HG02678 (cell line): Measurements from ENCODE around the gene SMIM24.
"Not testable (repeated sequence)": the region's sequence is repeated elsewhere in the genome, so short reads cannot be mapped to it uniquely, and the experiment has no call there.

Source experiments
- ATAC-seq: cut with Tn5 transposase; IDR thresholded peaks from one replicate; pipeline ENCODE4 v1.9.1; 2021; ENCODE audit warnings: mild to moderate bottlenecking, moderate library complexity; ENCODE audit not compliant: unreplicated experiment

Gene SMIM24

GRCh38 chr19:3480383-3481091 lies at the start of gene SMIM24:
TSS of gene SMIM24 (minus strand) at chr19:3480525. CDS start at chr19:3480463, 62 bp downstream.
- no peak for ATAC-seq

DNA sequence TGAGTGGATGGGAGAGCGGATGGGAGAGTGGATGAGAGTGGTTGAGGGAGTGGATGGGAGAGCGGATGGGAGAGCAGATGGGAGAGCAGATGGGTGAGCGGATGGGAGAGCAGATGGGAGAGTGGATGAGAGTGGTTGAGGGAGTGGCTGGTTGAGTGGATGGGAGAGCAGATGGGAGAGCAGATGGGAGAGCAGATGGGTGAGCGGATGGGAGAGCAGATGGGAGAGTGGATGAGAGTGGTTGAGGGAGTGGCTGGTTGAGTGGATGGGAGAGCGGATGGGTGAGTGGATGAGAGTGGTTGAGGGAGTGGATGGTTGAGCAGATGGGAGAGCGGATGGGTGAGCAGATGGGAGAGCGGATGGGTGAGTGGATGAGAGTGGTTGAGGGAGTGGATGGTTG lies 49.0 kb upstream of the SMIM24 start:
- not testable (repeated sequence) for ATAC-seq

DNA sequence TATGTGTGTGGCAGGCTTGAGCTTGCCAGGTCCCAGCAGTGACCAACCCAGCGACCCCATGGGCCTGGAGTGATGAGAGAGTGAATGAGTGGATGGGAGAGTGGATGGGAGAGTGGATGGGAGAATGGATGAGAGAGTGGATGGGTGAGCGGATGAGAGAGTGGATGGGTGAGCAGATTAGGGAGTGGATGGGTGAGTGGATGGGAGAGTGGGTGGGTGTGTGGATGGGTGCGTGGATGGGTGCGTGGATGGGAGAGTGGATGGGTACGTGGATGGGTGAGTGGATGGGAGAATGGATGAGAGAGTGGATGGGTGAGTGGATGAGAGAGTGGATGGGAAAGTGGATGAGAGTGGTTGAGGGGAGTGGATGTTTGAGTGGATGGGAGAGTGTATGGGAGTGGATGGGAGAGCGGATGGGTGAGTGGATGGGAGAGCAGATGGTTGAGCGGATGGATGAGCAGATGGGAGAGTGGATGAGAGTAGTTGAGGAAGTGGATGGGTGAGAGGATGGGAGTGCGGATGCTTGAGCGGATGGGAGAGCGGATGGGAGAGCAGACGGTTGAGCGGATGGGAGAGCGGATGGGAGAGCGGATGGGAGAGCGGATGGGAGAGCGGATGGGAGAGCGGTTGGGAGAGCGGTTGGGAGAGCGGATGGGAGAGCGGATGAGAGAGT lies 48.4 kb upstream of the SMIM24 start:
- no peak for ATAC-seq

DNA sequence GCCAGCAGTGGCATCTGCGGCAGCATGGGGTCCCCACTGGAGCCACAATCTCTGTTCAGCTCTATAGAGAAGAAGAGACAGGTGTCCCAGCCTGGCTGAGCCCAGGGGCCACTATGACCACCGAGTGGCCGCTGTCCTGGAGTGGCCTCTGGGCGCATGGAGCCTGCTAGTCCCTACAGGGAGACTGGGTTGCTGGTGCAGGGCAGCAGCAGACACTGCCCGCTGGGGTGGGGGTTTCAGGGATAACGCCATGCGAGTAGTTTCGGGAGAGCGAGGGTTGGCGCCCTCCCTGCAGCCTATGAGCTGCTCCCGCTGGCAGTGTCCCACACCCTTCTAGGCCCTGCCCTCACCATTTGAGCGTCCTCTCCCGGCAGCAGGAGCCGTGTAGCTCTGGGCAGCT lies 47.8 kb upstream of the SMIM24 start:
- ATAC-seq, result no peak

DNA sequence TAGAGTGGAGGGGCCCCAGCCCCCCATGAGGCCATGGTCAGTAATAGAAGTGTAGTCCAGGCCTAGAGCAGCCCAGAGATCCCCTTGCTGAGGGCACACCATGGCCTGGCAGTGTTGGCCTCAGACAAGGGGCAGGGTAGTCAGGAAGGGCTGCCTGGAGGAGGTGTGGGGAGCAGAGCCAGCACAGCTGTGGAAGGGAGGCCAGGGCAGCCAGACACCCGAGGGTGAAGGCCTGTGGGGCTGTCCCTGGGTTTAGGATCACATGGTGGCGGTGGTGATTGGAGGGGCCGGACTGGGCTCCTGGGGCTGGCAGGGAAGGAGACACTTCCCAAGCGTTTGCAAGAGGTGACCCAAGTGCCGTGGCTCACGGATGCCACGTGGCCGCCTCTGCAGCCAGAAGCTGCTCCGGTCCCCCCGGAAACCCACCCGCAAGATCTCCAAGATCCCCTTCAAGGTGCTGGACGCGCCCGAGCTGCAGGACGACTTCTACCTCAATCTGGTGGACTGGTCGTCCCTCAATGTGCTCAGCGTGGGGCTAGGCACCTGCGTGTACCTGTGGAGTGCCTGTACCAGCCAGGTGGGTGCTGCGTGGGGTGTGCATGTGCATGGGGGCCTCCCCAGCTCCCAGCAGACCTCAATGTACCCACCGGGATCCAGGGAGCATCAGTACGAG lies 47.0 kb upstream of the SMIM24 start:
- no peak for ATAC-seq

DNA sequence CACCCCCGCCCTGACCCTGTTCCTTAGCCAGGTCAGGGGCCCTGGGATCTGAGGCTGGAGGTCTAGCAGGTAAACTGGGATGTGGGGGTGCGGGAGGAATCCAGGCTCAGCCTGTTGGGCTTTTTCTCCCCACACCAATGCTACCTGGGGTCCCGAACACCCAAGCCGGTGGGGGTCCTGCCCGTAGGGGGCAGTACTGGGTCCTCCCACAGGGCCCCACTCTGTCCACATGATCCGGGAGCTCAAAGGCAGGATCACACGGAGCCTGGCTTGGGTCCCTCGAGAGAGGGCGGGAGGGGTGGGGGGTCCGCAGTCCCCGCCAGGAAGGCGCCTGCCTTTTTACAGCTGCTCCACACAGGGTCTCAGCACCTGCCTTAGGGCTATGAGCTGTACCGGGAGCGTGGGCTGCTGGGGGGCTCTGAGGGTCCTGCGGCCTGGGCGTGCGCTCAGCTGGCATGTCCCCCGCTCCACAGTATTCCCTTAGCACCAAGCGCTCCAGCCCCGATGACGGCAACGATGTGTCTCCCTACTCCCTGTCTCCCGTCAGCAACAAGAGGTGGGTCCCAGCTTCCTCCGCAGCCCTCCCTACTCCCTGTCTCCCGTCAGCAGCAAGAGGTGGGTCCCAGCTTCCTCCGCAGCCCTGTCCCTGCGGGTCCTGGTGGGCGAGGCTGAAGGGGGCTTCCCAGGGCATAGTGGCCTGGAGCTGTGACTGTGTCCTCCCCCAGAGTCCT lies 46.3 kb upstream of the SMIM24 start:
- ATAC-seq, result no peak

DNA sequence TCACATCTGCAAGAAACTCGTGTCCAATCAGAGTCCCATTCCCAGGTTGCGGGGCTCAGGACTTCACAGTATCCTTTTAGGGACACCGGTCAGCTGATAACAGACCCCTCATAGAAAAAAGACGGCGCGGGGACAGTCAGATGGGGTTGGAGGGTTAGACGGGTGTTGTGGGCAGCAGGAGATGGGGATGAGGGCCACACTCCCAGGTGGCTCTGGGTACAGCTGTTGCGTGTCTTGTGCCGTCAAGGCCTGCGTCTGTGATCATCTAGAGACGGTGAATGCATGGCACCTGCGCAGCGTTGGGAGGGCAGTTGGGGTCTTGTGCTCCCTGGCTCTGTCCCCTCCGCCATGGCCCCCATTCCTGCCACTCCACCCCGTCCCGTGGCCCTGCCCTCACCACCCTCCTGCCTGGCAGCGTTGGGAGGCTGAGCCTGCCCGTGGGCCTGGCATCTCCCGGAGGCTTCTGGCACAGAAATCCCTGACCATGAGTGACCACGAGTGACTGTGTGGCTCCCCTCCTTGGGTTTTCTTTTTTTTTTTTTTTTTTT lies 44.7 kb upstream of the SMIM24 start:
- ATAC-seq, result no peak

- no peak for ATAC-seq
Observed at GRCh38 chr19:3524078-3524842, 43.9 kb upstream of the SMIM24 start.

- ATAC-seq, result no peak
Observed at GRCh38 chr19:3523361-3524077, 43.2 kb upstream of the SMIM24 start.

DNA sequence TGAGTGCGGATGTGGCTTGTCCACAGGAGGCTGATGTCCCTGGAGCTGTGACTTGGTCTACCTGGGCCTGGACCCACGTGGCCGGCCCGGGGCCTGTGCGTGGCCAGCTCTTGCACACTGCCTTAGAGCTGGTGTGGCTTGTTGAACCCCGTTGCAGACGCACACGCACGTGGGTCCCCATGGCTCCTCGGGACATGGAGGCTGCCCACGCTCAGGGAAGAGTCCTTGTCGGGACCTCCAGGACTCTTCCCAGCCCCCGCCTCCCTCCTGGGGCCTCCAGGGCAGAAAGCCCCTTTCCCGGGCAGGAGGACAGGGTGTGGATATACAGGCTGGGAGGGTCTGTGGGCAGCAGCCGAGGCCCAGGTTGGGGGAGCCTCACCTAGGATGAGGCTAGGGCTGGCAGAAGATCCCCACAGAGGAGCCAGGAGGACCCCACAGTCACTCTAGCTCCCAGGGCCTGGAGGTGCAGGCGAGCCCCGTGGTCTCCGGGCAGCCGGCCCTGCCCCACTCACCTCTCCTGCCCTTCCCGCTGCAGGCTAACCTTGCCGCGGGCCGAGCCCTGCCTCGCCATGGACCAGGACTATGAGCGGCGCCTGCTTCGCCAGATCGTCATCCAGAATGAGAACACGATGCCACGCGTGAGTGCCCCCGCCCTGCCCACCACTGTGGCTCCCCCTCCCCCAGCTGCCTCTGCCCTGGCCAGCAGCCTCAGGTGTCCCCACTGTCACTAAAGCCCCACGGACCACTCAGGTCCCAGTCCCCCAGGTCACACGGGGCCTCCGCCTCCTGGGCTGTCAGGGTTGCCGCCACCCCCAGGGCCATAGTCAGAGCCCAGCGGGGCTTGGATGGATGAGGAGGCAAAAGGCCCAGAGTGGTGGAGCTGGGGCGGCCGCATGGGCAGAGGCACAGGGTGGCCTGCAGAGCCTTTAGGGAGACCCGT lies 42.4 kb upstream of the SMIM24 start:
- ATAC-seq, result no peak

- no peak for ATAC-seq
Observed at GRCh38 chr19:3521104-3521445, 40.8 kb upstream of the SMIM24 start.

DNA sequence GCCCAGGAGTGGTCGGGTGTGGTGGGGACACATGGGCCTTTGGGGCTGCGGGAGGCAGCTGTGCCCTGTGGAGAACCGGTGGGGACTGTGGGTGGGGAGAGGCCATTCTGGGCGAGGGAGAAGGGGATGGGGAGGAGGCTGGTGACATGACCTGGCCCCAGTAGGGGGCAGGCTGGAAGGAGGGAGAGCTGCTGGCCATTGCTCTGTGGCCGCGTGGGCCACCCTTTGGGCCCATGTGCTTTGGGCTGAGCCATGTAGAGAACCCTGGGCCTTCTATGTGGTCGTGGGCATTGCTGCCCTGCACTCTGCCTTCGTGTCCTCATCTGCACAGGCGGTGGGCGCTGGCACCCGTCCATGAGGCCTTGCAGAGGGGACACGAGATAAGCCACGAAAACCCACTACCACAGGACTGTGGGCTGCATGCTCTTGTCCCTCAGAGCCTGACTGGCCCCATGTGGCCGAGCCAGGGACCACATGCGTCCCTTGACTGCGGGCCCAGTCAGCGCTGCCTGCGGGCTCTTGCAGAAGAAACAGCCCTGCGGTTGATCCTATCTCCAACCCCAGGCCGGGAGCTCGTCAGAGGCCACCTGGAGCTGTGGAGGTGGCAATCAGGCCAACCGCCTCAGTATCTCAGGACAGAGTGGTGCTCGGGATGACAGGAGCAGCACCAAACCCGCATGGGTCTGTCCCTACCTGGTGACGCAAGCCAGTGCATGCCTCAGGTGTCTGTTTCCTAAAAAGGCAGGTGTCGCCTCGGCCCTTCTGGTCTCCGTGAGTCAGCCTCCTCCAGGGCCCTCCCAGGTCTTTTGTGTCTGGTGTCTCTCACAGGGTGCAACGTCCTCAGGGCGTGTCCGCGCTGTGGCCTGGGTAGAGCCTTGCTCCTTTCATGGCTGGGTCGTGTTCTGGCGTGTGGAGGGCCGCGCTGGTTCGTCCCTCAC lies 40.1 kb upstream of the SMIM24 start:
- no peak for ATAC-seq

- ATAC-seq, result no peak
Observed at GRCh38 chr19:3519126-3519525, 38.8 kb upstream of the SMIM24 start.

- ATAC-seq, result no peak
Observed at GRCh38 chr19:3518659-3519058, 38.3 kb upstream of the SMIM24 start.

GRCh38 chr19:3518255-3518654 lies 37.9 kb upstream of the SMIM24 start:
- no peak for ATAC-seq

GRCh38 chr19:3517638-3518037 lies 37.3 kb upstream of the SMIM24 start:
- no peak for ATAC-seq

DNA sequence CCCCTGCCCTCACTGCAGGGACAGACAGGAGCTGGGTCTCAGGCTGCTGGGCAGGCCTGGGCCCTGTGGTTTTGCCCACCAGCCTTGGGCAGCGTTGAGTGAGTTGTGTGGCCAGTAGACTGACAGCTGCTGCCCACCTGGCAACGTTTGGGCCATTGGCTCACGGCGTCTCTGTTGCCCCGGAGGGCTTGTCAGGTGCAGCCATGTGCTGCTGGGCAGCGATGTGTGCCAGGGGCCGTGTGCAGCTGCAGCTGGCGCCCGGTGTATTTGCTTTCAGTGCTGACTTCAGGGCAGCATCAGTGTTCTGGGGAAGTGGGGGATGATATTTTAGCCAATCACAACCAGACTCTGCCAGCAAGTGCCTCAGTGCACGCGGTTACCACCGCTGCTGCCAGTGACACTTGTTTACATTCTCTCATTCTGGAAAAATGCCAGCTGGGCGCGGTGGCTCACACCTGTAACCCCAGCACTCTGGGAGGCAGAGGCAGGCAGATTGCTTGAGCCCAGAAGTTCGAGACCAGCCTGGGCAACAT lies 36.4 kb upstream of the SMIM24 start:
- no peak for ATAC-seq
